ENCODE results near the gene ZBTB7C. TPM values are rescaled to one million over a fixed set of nuclear protein-coding genes. Genes with fewer than 3 reads are reported as not detected.

The ZBTB7C gene
- total and polyA plus RNA-seq, 2 of the 4 experiments (the other 2 are of a cell fraction), result not detected

DNA sequence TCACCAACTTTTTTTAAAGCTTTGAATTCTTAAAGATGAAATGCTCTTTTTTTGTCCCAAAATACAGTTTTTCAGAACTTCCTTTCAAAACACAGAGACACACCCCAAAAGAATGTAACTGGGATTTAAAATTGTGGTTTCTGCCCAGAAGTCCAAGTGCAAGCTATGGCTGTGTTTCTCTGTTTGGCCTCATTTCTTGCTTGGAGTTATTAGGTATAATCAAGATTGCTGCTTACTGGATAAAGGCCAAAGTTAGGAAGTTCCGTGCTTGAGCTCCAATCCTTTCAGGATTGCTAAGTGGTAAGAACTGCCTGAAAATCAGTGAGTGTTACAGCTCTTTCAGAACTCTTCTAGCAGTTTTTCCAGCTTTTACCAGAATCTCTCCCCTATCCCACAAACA lies 16.9 kb downstream of the ZBTB7C start:
- Histone ChIP-seq H2AK5ac (ENCODE audit: low read depth, low read length) (no peak overlapping the region), H2BK120ac (ENCODE audit: low read depth, low read length) (no peak overlapping the region), H3K4me1 (ENCODE audit: control insufficient read depth, insufficient read depth, low read length) (no peaks in the 10 kb centered on the region), H4K91ac (ENCODE audit: insufficient read depth, low read depth, low read length) (no peak overlapping the region), H3K4me3 (ENCODE audit: insufficient read depth, low read depth, low read length) (no peak overlapping the region), H3K27ac (ENCODE audit: insufficient read depth, low read length) (no peak overlapping the region), H3K56ac (ENCODE audit: extremely low read depth, insufficient read depth, low read length) (no peak overlapping the region), H3K9me1 (ENCODE audit: insufficient read depth, low read length) (no peaks in the 10 kb centered on the region), H3K23ac (ENCODE audit: low read depth, low read length) (no peak overlapping the region), H4K8ac (ENCODE audit: low read depth in 2 of 2, low read length in 2 of 2) (no peak overlapping the region), H3K9me3 (ENCODE audit: control insufficient read depth, insufficient read depth, low read length) (no peaks in the 10 kb centered on the region), H3K4ac (ENCODE audit: low read depth, low read length) (no peak overlapping the region), H2AK9ac (replicated peaks; ENCODE audit: low read depth, low read length, poor library complexity) (no peak overlapping the region), H2BK15ac (ENCODE audit: low read depth, low read length) (no peak overlapping the region), H4K5ac (ENCODE audit: low read depth, low read length) (no peak overlapping the region), H3K4me2 (ENCODE audit: low read depth, low read length) (no peak overlapping the region), H2BK5ac (ENCODE audit: low read depth, low read length, poor library complexity, severe bottlenecking) (no peak overlapping the region), H3K27me3 (ENCODE audit: control insufficient read depth, insufficient read depth, low read length) (peaks cover 34% of the 10 kb centered on the region), H2BK20ac (ENCODE audit: low read depth, low read length) (no peak overlapping the region), H4K20me1 (ENCODE audit: insufficient read depth, low read length) (no peaks in the 10 kb centered on the region), H3K14ac (replicated peaks; ENCODE audit: low read depth, low read length) (no peak overlapping the region), H2AFZ (replicated peaks; ENCODE audit: low read length, poor library complexity) (no peak overlapping the region), H3K36me3 (ENCODE audit: control insufficient read depth, insufficient read depth, low read length) (no peaks in the 10 kb centered on the region), H3K9ac (ENCODE audit: low read depth, low read length) (no peak overlapping the region), H3K18ac (ENCODE audit: low read depth, low read length) (no peak overlapping the region), H3K79me1 (ENCODE audit: low read depth in 1 of 2, low read length in 2 of 2) (no peaks in the 10 kb centered on the region)
- no peak for DNase-seq
- WGBS, 2 experiments (ENCODE audit: extremely low coverage in 2 of 2, insufficient read length in 1 of 2), result no CpG with 5 or more reads among the region's 1 CpG
- in situ Hi-C loops (cut with MboI; ENCODE audit: low sequenced_read_pairs) (no loop called here), intact Hi-C loops (cut with micrococcal nuclease) (no loop called here), dilution Hi-C loops (cut with HindIII; ENCODE audit: low sequenced_read_pairs, unreplicated experiment) (no loop called here)
- POLR2A ChIA-PET (ENCODE audit: unreplicated experiment), result no interaction called here
- no peak for ATAC-seq (ENCODE audit: low read depth)
- TF ChIP-seq CEBPB (IDR thresholded peaks at IDR 0.05; ENCODE audit: low read depth, low read length) (no peak), MAFK (IDR thresholded peaks at IDR 0.05; ENCODE audit: low read depth, low read length) (no peak), NFE2L2 (IDR thresholded peaks at IDR 0.05; ENCODE audit: low read depth, low read length) (no peak), CHD1 (IDR thresholded peaks at IDR 0.05; ENCODE audit: low read depth, low read length) (no peak), POLR2A (IDR thresholded peaks at IDR 0.05; ENCODE audit: low read depth, low read length) (no peak), ELK1 (IDR thresholded peaks at IDR 0.05; ENCODE audit: borderline replicate concordance, low read depth, low read length) (no peak), RAD21 (IDR thresholded peaks at IDR 0.05; ENCODE audit: low read length) (no peak), MAZ (IDR thresholded peaks at IDR 0.05; ENCODE audit: borderline replicate concordance, low read depth, low read length) (no peak), RCOR1 (IDR thresholded peaks at IDR 0.05; ENCODE audit: insufficient replicate concordance, low read length) (no peak), BHLHE40 (IDR thresholded peaks at IDR 0.05; ENCODE audit: low read depth, low read length) (no peak), FOS (IDR thresholded peaks at IDR 0.05; ENCODE audit: low read depth, low read length) (no peak), MXI1 (IDR thresholded peaks at IDR 0.05; ENCODE audit: borderline replicate concordance, low read depth, low read length) (no peak), SMC3 (IDR thresholded peaks at IDR 0.05; ENCODE audit: low read depth, low read length) (no peak), RFX5 (IDR thresholded peaks at IDR 0.05; ENCODE audit: low read depth, low read length) (no peak)
- TF ChIP-seq, protein P1, sequence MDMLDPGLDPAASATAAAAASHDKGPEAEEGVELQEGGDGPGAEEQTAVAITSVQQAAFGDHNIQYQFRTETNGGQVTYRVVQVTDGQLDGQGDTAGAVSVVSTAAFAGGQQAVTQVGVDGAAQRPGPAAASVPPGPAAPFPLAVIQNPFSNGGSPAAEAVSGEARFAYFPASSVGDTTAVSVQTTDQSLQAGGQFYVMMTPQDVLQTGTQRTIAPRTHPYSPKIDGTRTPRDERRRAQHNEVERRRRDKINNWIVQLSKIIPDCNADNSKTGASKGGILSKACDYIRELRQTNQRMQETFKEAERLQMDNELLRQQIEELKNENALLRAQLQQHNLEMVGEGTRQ (IDR thresholded peaks at IDR 0.05; ENCODE audit: low read depth, low read length), result no peak
- CTCF ChIA-PET, result no interaction called here
- BruUV-seq (replicated peaks), result no TSS peak
